B cell (primary cell): ENCODE data around the gene SMARCA4.

Source experiments
- EZH2 ChIP-seq: IDR thresholded peaks from 2 replicates; pipeline ENCODE4 v1.6.1; 2012; ENCODE audit warnings: borderline replicate concordance, low read depth, mild to moderate bottlenecking, moderate library complexity, low read length; ENCODE audit not compliant: insufficient read depth, poor library complexity, severe bottlenecking
- TF ChIP-seq, protein P1 (sequence below): fragments of 200-600 bp; IDR thresholded peaks from one replicate; pipeline ENCODE4 v1.8.0; 2022; ENCODE audit warnings: antibody characterized with exemption, mild to moderate bottlenecking

GRCh38 chr19:11066326-11066725, 105.5 kb downstream of the SMARCA4 start:
- TF ChIP-seq, protein P1, sequence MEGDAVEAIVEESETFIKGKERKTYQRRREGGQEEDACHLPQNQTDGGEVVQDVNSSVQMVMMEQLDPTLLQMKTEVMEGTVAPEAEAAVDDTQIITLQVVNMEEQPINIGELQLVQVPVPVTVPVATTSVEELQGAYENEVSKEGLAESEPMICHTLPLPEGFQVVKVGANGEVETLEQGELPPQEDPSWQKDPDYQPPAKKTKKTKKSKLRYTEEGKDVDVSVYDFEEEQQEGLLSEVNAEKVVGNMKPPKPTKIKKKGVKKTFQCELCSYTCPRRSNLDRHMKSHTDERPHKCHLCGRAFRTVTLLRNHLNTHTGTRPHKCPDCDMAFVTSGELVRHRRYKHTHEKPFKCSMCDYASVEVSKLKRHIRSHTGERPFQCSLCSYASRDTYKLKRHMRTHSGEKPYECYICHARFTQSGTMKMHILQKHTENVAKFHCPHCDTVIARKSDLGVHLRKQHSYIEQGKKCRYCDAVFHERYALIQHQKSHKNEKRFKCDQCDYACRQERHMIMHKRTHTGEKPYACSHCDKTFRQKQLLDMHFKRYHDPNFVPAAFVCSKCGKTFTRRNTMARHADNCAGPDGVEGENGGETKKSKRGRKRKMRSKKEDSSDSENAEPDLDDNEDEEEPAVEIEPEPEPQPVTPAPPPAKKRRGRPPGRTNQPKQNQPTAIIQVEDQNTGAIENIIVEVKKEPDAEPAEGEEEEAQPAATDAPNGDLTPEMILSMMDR = no peak
- TF ChIP-seq EZH2 = no peak
